Mesenchymal stem cell (in vitro differentiated cells and primary cell): ENCODE measurements around the gene CA10.

Experiments used
- DNase-seq: peaks from one replicate; pipeline ENCODE4 v3.0.0-alpha.2; 2013
- H2AFZ ChIP-seq: one replicate; pipeline ENCODE4 v1.6.1; 2013; ENCODE audit warnings: low read depth, mild to moderate bottlenecking, control low read depth, inconsistent platforms, low read length, moderate library complexity
- H2AK5ac ChIP-seq: 2 replicates; pipeline ENCODE4 v1.6.1; 2013; ENCODE audit warnings: low read length, moderate library complexity, mild to moderate bottlenecking, inconsistent platforms; ENCODE audit not compliant: severe bottlenecking
- H2BK120ac ChIP-seq: one replicate; pipeline ENCODE4 v1.6.1; 2013; ENCODE audit warnings: low read depth, mild to moderate bottlenecking, inconsistent platforms, low read length, moderate library complexity
- H2BK12ac ChIP-seq, 2 experiments: one replicate each; pipeline ENCODE4 v1.6.1; 2013; ENCODE audit warnings: inconsistent platforms in 2 of 2, low read length in 2 of 2, mild to moderate bottlenecking in 2 of 2, moderate library complexity in 2 of 2, control low read depth in 1 of 2
- H2BK15ac ChIP-seq: one replicate; pipeline ENCODE4 v1.6.1; 2013; ENCODE audit warnings: mild to moderate bottlenecking, low read depth, inconsistent platforms; ENCODE audit not compliant: poor library complexity, severe bottlenecking
- H2BK5ac ChIP-seq: 2 replicates; pipeline ENCODE4 v1.6.1; 2013; ENCODE audit warnings: low read depth, mild to moderate bottlenecking, low read length, control low read depth, inconsistent platforms; ENCODE audit not compliant: poor library complexity, severe bottlenecking
- H3K14ac ChIP-seq, 2 experiments: one replicate each; pipeline ENCODE4 v1.6.1; 2013; ENCODE audit warnings: inconsistent platforms in 2 of 2, low read length in 2 of 2, control low read depth in 1 of 2, mild to moderate bottlenecking in 1 of 2, moderate library complexity in 1 of 2
- H3K18ac ChIP-seq, 2 experiments: one replicate each; pipeline ENCODE4 v1.6.1; 2013; ENCODE audit warnings: inconsistent platforms in 2 of 2, low read length in 2 of 2, control low read depth in 1 of 2, low read depth in 1 of 2, mild to moderate bottlenecking in 1 of 2
- H3K23ac ChIP-seq, 2 experiments: one replicate each; pipeline ENCODE4 v1.6.1; 2013; ENCODE audit warnings: inconsistent platforms in 2 of 2, low read length in 2 of 2, mild to moderate bottlenecking in 2 of 2, moderate library complexity in 2 of 2, control low read depth in 1 of 2
- H3K27ac ChIP-seq: 2 replicates; pipeline ENCODE4 v1.5.1; 2013; ENCODE audit warnings: mild to moderate bottlenecking, moderate library complexity, low read length, control low read depth, inconsistent platforms; ENCODE audit not compliant: poor library complexity, severe bottlenecking
- H3K27me3 ChIP-seq, 2 experiments: 2 replicates each; pipeline versions ENCODE4 v1.6.1 to v1.7.0; 2013; ENCODE audit warnings: low read length in 2 of 2, mild to moderate bottlenecking in 2 of 2, moderate library complexity in 2 of 2, control low read depth in 1 of 2, inconsistent platforms in 1 of 2; ENCODE audit not compliant: control insufficient read depth in 1 of 2, insufficient read depth in 1 of 2
- H3K36me3 ChIP-seq, 2 experiments: 2 replicates each; pipeline versions ENCODE4 v1.6.1 to v1.7.0; 2013; ENCODE audit warnings: low read length in 2 of 2, control low read depth in 1 of 2, inconsistent platforms in 1 of 2, low read depth in 1 of 2, mild to moderate bottlenecking in 1 of 2; ENCODE audit not compliant: insufficient read depth in 2 of 2, control insufficient read depth in 1 of 2
- H3K4ac ChIP-seq, 2 experiments: one replicate each; pipeline ENCODE4 v1.6.1; 2013; ENCODE audit warnings: inconsistent platforms in 2 of 2, low read length in 2 of 2, mild to moderate bottlenecking in 2 of 2, moderate library complexity in 2 of 2, control low read depth in 1 of 2, low read depth in 1 of 2
- H3K4me1 ChIP-seq: 2 replicates; pipeline ENCODE4 v1.6.1; 2013; ENCODE audit warnings: low read depth, low read length, control low read depth; ENCODE audit not compliant: control insufficient read depth, insufficient read depth
- H3K4me2 ChIP-seq: 2 replicates; pipeline ENCODE4 v1.6.1; 2013; ENCODE audit warnings: low read length, mild to moderate bottlenecking, inconsistent platforms; ENCODE audit not compliant: poor library complexity, severe bottlenecking
- H3K4me3 ChIP-seq, 2 experiments: 2 replicates each; pipeline versions ENCODE4 v1.5.1 to v1.7.0; 2013; ENCODE audit warnings: low read length in 2 of 2, mild to moderate bottlenecking in 2 of 2, control low read depth in 1 of 2, low read depth in 1 of 2; ENCODE audit not compliant: insufficient read depth in 1 of 2
- H3K79me1 ChIP-seq: replicated peaks from 2 replicates; pipeline ENCODE4 v1.6.1; 2013; ENCODE audit warnings: mild to moderate bottlenecking, control low read depth, low read length, inconsistent platforms; ENCODE audit not compliant: poor library complexity, severe bottlenecking
- H3K9ac ChIP-seq: 2 replicates; pipeline ENCODE4 v1.7.0; 2013; ENCODE audit warnings: mild to moderate bottlenecking, low read length, moderate library complexity
- H3K9me3 ChIP-seq: 2 replicates; pipeline ENCODE4 v1.7.0; 2013; ENCODE audit warnings: mild to moderate bottlenecking, low read length; ENCODE audit not compliant: control insufficient read depth
- H4K8ac ChIP-seq: one replicate; pipeline ENCODE4 v1.6.1; 2013; ENCODE audit warnings: inconsistent platforms, mild to moderate bottlenecking, low read length, moderate library complexity
- H4K91ac ChIP-seq: one replicate; pipeline ENCODE4 v1.6.1; 2013; ENCODE audit warnings: mild to moderate bottlenecking, low read length, inconsistent platforms
- WGBS: methylation state at CpG from one replicate; pipeline ENCODE4 v1.1.7; 2013; ENCODE audit warnings: mixed read lengths; 5-methylcytosine and 5-hydroxymethylcytosine counted together

The CA10 gene

DNA sequence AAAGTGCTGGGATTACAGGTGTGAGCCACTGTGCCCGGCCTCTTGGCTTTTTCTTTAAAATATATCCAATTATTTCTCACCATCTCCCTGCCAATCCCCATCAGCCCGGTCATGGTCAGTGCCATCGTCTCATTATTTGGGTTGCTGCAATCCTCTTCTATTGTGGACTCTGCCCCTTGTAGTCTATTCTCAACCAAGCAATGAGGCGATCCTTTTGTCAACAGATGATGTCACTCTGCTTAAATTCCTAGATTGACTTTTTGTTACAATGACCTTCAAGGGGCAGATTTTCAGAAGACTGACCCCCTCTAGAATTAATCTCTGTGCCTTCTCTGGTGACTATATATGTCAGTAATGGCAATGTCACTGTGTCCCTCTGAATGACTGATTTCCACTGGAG lies 513.5 kb downstream of the CA10 start:
- DNase-seq: no peak
- no peak overlapping the region for H2BK12ac ChIP-seq
- no peak overlapping the region for H2BK15ac ChIP-seq
- H4K91ac ChIP-seq: no peak overlapping the region
- no peaks in the 10 kb centered on the region for H3K9me3 ChIP-seq
- H3K4me3 ChIP-seq: no peak overlapping the region
- H3K27me3 ChIP-seq: no peaks in the 10 kb centered on the region
- H3K4me2 ChIP-seq: no peak overlapping the region
- H2AK5ac ChIP-seq: no peak overlapping the region
- no peak overlapping the region for H3K23ac ChIP-seq
- no peak overlapping the region for H3K18ac ChIP-seq
- H3K9ac ChIP-seq: no peak overlapping the region
- no peak overlapping the region for H2BK5ac ChIP-seq
- no peaks in the 10 kb centered on the region for H3K36me3 ChIP-seq
- H3K79me1 ChIP-seq: no peaks in the 10 kb centered on the region
- no peak overlapping the region for H3K4ac ChIP-seq
- H2AFZ ChIP-seq: no peak overlapping the region
- no peaks in the 10 kb centered on the region for H3K4me1 ChIP-seq
- H2BK120ac ChIP-seq: no peak overlapping the region
- WGBS: 73% methylated on average over 4 of the region's 4 CpGs
- no peak overlapping the region for H3K27ac ChIP-seq
- no peak overlapping the region for H4K8ac ChIP-seq
- H3K14ac ChIP-seq: no peak overlapping the region

DNA sequence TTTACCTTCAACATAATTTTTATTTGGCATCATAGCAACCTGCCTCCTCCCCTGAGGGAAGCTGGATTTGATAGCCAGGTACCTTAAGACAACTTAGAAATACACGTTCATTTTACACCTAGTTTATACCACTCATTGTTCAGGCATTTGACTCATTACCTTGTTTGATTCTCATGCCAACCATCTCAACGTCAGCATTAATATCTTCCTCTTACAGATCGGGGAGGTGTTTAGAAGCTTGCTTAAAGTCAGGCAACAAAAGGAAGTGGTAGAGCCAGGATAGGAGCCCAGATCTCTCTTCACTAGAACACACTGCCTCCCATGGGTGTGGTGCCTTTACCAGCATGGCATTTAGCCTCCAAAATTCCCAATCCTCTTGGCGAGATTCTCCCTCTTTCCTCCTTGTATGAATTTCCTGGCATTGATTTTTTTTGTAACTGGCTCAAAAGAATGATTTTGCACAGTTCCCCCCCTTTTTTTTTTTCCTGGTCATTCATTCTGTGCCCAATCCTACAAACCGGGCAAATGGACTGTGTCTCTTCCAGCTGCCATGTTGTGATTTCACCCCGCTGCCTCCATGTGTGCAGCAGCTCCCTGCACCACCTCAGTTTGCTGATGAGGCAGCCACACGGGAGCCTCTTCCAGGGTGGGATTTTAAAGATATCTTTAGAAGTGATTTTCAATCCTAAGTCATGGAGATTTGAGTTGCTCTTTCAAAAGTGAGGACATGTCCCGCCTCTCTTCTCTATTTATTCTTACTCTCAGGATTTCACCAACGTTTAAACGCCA lies 514.6 kb downstream of the CA10 start:
- no peak overlapping the region for H3K4me3 ChIP-seq
- no peak overlapping the region for H3K18ac ChIP-seq
- H2BK15ac ChIP-seq: no peak overlapping the region
- no peak overlapping the region for H2BK5ac ChIP-seq
- no peak overlapping the region for H3K9ac ChIP-seq
- H2BK120ac ChIP-seq: no peak overlapping the region
- no peaks in the 10 kb centered on the region for H3K9me3 ChIP-seq
- no peak overlapping the region for H2AFZ ChIP-seq
- no peaks in the 10 kb centered on the region for H3K4me1 ChIP-seq
- H3K14ac ChIP-seq: no peak overlapping the region
- no peaks in the 10 kb centered on the region for H3K36me3 ChIP-seq
- no peak overlapping the region for H4K8ac ChIP-seq
- no peak overlapping the region for H3K4ac ChIP-seq
- H2AK5ac ChIP-seq: no peak overlapping the region
- no peak overlapping the region for H3K4me2 ChIP-seq
- H2BK12ac ChIP-seq: no peak overlapping the region
- 83% methylated on average over 9 of the region's 10 CpGs for WGBS
- no peak overlapping the region for H3K23ac ChIP-seq
- H3K79me1 ChIP-seq: no peaks in the 10 kb centered on the region
- H3K27ac ChIP-seq: no peak overlapping the region
- no peaks in the 10 kb centered on the region for H3K27me3 ChIP-seq
- H4K91ac ChIP-seq: no peak overlapping the region
- DNase-seq: no peak

DNA sequence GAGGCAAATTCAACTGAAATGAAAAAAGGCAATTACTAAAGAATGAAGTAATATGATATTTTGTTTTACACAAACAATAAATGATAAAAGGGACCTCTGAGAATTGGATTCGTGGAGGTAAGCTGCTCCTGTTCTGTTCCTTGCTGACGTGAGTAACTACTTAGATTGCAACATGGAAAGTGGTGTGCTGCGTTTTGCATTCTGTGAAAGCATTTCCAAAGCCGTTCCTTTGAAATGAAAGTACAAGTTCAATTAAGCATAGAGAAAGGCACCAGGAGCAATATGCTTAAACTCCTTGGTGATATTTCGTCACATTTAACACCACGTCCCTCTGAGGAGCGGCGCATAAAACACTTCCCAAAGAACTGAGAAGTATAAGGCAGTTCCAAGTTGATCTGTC lies 516.5 kb downstream of the CA10 start:
- no peaks in the 10 kb centered on the region for H3K36me3 ChIP-seq
- no peak overlapping the region for H3K4me2 ChIP-seq
- no peaks in the 10 kb centered on the region for H3K79me1 ChIP-seq
- 72% methylated on average over 8 of the region's 8 CpGs for WGBS
- no peaks in the 10 kb centered on the region for H3K4me1 ChIP-seq
- no peak overlapping the region for H3K9ac ChIP-seq
- H3K9me3 ChIP-seq: no peaks in the 10 kb centered on the region
- no peak overlapping the region for H3K27ac ChIP-seq
- H2BK120ac ChIP-seq: no peak overlapping the region
- no peak overlapping the region for H3K23ac ChIP-seq
- H2BK12ac ChIP-seq: no peak overlapping the region
- H3K4ac ChIP-seq: no peak overlapping the region
- H3K27me3 ChIP-seq: no peaks in the 10 kb centered on the region
- no peak overlapping the region for H2AK5ac ChIP-seq
- H3K14ac ChIP-seq: no peak overlapping the region
- H3K18ac ChIP-seq: no peak overlapping the region
- no peak overlapping the region for H4K91ac ChIP-seq
- H4K8ac ChIP-seq: no peak overlapping the region
- no peak overlapping the region for H2AFZ ChIP-seq
- H2BK5ac ChIP-seq: no peak overlapping the region
- no peak overlapping the region for H2BK15ac ChIP-seq
- no peak overlapping the region for H3K4me3 ChIP-seq
- DNase-seq: no peak

DNA sequence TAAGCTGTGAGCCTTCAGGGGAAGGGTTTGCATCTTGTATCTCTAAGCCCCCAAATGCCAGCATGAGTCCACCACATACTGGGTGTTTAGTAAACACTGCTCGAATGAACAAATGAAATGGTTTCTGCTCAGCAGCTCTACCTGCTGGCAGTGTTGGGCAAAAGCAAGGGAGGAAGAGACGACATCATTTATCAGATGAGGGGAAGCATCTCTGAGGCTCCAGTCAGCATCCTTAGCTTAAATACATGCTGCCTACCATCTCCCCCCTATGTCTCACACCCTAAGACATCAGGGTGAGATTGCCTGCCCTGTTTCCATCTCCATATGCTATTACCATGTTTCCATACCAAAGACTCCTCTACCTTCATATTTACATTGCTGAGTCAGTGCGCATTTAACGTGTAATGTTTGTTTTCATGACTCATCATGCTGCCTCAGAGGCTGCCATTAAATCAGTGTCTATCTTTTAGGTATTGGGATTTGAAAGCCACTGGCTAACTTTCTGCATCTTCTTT lies 518.3 kb downstream of the CA10 start:
- Histone ChIP-seq H3K4me1 (no peaks in the 10 kb centered on the region), H3K9me3 (peaks cover 2% of the 10 kb centered on the region), H4K91ac (no peak overlapping the region), H2BK5ac (no peak overlapping the region), H3K27ac (no peak overlapping the region), H3K14ac (no peak overlapping the region), H3K4me2 (no peak overlapping the region), H3K23ac (no peak overlapping the region), H2BK15ac (no peak overlapping the region), H3K79me1 (no peaks in the 10 kb centered on the region), H3K4ac (no peak overlapping the region), H4K8ac (no peak overlapping the region), H3K18ac (no peak overlapping the region), H3K27me3 (no peaks in the 10 kb centered on the region), H2AFZ (no peak overlapping the region), H3K9ac (no peak overlapping the region), H2AK5ac (no peak overlapping the region), H3K4me3 (no peak overlapping the region), H2BK120ac (no peak overlapping the region), H2BK12ac (no peak overlapping the region), H3K36me3 (no peaks in the 10 kb centered on the region)
- 28% methylated on average over 4 of the region's 4 CpGs for WGBS
- no peak for DNase-seq
